GM12872 (cell line): ENCODE measurements around the gene MYBPC3.

Experiments used
- TF ChIP-seq, protein P1 (sequence below): IDR thresholded peaks from 3 replicates; pipeline ENCODE4 v1.5.1; 2011; ENCODE audit warnings: low read depth, mild to moderate bottlenecking, low read length, moderate library complexity; ENCODE audit not compliant: insufficient read depth

MYBPC3 gene

GRCh38 chr11:47347137-47347536 is 5.4 kb downstream of the MYBPC3 start:
- TF ChIP-seq, protein P1, sequence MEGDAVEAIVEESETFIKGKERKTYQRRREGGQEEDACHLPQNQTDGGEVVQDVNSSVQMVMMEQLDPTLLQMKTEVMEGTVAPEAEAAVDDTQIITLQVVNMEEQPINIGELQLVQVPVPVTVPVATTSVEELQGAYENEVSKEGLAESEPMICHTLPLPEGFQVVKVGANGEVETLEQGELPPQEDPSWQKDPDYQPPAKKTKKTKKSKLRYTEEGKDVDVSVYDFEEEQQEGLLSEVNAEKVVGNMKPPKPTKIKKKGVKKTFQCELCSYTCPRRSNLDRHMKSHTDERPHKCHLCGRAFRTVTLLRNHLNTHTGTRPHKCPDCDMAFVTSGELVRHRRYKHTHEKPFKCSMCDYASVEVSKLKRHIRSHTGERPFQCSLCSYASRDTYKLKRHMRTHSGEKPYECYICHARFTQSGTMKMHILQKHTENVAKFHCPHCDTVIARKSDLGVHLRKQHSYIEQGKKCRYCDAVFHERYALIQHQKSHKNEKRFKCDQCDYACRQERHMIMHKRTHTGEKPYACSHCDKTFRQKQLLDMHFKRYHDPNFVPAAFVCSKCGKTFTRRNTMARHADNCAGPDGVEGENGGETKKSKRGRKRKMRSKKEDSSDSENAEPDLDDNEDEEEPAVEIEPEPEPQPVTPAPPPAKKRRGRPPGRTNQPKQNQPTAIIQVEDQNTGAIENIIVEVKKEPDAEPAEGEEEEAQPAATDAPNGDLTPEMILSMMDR: no peak

GRCh38 chr11:47345890-47346563 is 6.5 kb downstream of the MYBPC3 start:
- TF ChIP-seq, protein P1: no peak

- TF ChIP-seq, protein P1: no peak
Observed at GRCh38 chr11:47342854-47343253, 9.6 kb downstream of the MYBPC3 start.

- TF ChIP-seq, protein P1: no peak
Observed at GRCh38 chr11:47342036-47342803, 10.3 kb downstream of the MYBPC3 start.

DNA sequence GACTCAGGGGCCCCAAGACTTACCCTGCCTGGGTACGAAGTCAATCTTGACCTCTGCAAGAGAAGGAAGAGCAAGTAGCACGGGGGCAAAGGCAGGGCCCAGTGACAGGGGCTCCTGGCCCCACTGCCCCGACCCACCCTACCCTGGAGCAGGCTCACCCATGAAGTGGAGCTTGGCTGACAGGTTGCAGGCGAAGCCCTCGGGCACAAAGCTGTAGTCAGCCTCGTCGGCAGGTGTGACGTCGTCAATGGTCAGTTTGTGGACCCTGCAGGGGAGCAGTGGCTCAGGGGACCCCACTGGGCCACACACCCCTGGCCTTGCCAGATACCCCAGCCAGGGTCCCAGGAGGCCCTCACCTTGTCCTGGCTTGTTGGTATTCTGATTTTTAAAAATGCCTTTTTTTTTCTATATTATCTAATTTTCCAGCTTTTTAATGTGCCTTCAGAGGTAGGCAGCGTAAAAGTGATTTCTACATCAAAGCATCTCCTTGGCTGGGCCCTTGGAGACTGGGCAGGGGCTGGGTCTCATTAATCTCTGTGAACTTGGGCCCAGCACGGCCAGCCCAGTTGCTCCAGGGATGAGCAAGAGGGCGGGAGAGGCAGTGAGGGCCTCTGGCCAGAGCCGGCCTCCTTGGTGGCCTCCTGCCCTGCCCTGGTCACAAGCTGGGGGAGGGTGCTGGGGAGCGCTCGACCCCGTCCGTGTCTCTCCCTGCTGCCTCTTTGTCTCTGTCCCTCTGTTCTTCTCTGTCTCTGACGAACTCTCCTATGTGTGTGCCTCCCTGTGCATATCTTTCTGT is 11.3 kb downstream of the MYBPC3 start:
- TF ChIP-seq, protein P1: no peak

DNA sequence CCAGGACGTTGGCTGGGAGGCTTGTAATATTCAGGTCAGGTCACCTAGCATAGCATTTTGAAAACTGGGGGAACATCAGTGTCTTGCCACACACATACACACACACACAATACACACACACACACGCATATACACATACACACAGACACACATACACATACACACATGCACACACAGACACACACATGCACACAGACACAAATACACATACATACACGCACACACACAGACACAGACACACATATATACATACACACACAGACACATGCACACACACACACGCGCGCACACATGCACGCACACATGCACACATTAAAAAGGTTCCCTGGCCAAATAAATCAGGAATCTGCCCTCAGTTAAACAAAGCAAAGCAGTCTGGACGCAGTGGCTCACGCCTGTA is 12.5 kb downstream of the MYBPC3 start:
- TF ChIP-seq, protein P1: no peak
